ENCODE measurements around the gene ZNF609.

GRCh38 chr15:64474846-64475245 is 14.5 kb downstream of the ZNF609 start:
- TF ChIP-seq TOX (CRISPR knock-in tag; IDR thresholded peaks at IDR 0.05; ENCODE audit: borderline replicate concordance) = no peak
- TF ChIP-seq ARNTL (CRISPR knock-in tag; IDR thresholded peaks at IDR 0.05; ENCODE audit: borderline replicate concordance, low read depth) = no peak
- no peak for TF ChIP-seq RARB (CRISPR knock-in tag; IDR thresholded peaks at IDR 0.05)
- no peak for TF ChIP-seq BACH2 (CRISPR knock-in tag; IDR thresholded peaks at IDR 0.05; ENCODE audit: borderline replicate concordance)
- TF ChIP-seq, protein P1, sequence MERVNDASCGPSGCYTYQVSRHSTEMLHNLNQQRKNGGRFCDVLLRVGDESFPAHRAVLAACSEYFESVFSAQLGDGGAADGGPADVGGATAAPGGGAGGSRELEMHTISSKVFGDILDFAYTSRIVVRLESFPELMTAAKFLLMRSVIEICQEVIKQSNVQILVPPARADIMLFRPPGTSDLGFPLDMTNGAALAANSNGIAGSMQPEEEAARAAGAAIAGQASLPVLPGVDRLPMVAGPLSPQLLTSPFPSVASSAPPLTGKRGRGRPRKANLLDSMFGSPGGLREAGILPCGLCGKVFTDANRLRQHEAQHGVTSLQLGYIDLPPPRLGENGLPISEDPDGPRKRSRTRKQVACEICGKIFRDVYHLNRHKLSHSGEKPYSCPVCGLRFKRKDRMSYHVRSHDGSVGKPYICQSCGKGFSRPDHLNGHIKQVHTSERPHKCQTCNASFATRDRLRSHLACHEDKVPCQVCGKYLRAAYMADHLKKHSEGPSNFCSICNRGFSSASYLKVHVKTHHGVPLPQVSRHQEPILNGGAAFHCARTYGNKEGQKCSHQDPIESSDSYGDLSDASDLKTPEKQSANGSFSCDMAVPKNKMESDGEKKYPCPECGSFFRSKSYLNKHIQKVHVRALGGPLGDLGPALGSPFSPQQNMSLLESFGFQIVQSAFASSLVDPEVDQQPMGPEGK (CRISPR knock-in tag; IDR thresholded peaks at IDR 0.05; ENCODE audit: borderline replicate concordance) = no peak
- TF ChIP-seq ESRRG (CRISPR knock-in tag; IDR thresholded peaks at IDR 0.05) = no peak
- no peak for TF ChIP-seq SNAI2 (CRISPR knock-in tag; IDR thresholded peaks at IDR 0.05)
- no peak for TF ChIP-seq CSDC2 (CRISPR knock-in tag; IDR thresholded peaks at IDR 0.05)
- TF ChIP-seq, protein P2, sequence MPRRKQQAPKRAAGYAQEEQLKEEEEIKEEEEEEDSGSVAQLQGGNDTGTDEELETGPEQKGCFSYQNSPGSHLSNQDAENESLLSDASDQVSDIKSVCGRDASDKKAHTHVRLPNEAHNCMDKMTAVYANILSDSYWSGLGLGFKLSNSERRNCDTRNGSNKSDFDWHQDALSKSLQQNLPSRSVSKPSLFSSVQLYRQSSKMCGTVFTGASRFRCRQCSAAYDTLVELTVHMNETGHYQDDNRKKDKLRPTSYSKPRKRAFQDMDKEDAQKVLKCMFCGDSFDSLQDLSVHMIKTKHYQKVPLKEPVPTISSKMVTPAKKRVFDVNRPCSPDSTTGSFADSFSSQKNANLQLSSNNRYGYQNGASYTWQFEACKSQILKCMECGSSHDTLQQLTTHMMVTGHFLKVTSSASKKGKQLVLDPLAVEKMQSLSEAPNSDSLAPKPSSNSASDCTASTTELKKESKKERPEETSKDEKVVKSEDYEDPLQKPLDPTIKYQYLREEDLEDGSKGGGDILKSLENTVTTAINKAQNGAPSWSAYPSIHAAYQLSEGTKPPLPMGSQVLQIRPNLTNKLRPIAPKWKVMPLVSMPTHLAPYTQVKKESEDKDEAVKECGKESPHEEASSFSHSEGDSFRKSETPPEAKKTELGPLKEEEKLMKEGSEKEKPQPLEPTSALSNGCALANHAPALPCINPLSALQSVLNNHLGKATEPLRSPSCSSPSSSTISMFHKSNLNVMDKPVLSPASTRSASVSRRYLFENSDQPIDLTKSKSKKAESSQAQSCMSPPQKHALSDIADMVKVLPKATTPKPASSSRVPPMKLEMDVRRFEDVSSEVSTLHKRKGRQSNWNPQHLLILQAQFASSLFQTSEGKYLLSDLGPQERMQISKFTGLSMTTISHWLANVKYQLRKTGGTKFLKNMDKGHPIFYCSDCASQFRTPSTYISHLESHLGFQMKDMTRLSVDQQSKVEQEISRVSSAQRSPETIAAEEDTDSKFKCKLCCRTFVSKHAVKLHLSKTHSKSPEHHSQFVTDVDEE (CRISPR knock-in tag; IDR thresholded peaks at IDR 0.05) = no peak

All from SK-N-SH treated with all-trans-retinoic acid at 6 μM for 48 hours (cell line).